Measurements from ENCODE around the gene SNTG2. TPM values are rescaled to one million over a fixed set of nuclear protein-coding genes. Genes with fewer than 3 reads are reported as not detected.
A peak's percentile ranks its signal among the peaks of the same experiment; 100 is the strongest.

SNTG2 gene
- total and polyA plus RNA-seq, 2 experiments from 2014 or later = 0.66 to 1.0 TPM

DNA sequence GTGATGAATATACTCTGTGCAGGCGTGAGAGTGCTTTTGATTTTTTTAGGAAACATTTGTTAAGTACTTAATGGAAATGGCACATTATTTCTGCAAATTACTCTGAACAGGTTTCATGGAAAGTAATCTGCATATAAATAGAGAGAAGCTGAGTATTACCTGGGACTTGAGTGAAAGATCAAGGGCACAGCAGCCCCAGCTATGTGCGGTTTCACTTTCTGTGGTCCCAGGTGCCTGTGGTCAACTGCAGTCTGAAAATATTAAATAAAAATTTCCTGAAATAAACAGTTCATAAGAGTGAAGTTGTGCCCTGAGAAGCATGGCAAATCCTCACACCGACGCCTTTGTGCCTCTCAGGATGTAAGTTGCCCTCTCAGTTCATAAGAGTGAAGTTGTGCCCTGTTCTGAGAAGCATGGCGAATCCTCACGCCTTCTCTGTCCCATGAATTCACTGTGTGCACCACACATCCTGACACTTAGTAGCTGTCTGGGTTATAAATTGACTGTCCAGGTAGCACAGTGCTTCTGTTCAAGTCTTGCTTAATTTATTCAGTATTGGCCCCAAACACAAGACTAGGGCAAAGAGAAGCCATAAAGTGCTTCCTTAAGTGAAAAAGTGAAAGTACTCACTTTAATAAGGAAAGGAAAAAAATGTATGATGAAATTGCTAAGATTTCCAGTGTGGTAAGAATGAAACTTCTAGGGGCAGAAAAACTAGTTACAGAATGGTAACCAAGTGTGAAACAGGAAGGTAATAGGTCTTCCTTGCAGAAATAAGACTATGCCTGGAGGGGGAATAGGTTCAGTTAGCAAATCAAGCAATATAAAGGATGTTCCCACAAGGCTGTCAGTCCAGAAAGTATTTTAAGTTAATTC, 4.3 kb upstream of the SNTG2 start:
- Histone ChIP-seq H3K4me1 (ENCODE audit: low read depth) (no peaks in the 10 kb centered on the region), H3K27me3 (peaks cover 56% of the 10 kb centered on the region), H3K9me3 (ENCODE audit: low read depth) (no peaks in the 10 kb centered on the region), H3K27ac (no peak overlapping the region), H3K36me3 (no peaks in the 10 kb centered on the region), H3K4me3 (no peak overlapping the region)
- TF ChIP-seq, protein P1, sequence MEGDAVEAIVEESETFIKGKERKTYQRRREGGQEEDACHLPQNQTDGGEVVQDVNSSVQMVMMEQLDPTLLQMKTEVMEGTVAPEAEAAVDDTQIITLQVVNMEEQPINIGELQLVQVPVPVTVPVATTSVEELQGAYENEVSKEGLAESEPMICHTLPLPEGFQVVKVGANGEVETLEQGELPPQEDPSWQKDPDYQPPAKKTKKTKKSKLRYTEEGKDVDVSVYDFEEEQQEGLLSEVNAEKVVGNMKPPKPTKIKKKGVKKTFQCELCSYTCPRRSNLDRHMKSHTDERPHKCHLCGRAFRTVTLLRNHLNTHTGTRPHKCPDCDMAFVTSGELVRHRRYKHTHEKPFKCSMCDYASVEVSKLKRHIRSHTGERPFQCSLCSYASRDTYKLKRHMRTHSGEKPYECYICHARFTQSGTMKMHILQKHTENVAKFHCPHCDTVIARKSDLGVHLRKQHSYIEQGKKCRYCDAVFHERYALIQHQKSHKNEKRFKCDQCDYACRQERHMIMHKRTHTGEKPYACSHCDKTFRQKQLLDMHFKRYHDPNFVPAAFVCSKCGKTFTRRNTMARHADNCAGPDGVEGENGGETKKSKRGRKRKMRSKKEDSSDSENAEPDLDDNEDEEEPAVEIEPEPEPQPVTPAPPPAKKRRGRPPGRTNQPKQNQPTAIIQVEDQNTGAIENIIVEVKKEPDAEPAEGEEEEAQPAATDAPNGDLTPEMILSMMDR (IDR thresholded peaks at IDR 0.05; ENCODE audit: low read depth, low read length) = no peak
- DNase-seq (ENCODE audit: low read depth in 1 of 2, low spot score in 1 of 2) = no peak

DNA sequence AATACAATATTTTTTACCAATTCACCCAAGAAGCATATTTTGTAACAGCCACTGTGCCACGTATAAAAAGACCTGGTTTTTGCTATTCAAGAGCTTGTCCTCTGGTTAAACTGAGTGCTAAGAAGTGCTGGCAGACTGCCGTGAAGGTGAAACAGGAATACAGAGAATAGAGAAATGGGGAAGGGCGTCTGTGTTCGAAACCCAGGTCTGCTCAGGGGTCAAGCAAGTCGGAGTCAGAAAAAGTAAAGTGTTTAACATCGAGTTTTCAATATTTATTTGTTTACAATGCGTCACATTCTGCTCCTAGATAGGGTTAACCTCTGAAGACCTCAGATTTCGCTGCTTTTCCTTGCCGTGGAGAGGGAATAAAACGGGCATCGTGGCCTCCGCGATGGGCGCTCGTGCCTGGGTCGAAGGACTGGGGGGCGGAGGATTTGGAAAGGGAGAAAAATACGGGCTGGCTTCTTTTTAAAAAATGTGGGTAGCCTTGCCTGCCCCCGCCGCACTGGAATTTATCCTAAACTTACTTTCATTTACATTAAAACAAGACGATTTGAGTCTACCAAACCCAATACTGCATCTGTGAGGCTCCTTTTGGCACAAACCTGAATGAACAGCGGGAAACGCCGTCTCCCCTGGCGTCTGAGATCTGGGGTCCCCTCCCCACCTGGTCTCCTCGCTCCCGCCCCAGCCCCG, 1.1 kb upstream of the SNTG2 start:
- no peak for DNase-seq (ENCODE audit: low read depth in 1 of 2, low spot score in 1 of 2)
- no peak overlapping the region for H3K27ac ChIP-seq
- H3K9me3 ChIP-seq (ENCODE audit: low read depth) = no peaks in the 10 kb centered on the region
- H3K36me3 ChIP-seq = no peaks in the 10 kb centered on the region
- peaks cover 87% of the 10 kb centered on the region for H3K27me3 ChIP-seq
- TF ChIP-seq, protein P1 (IDR thresholded peaks at IDR 0.05; ENCODE audit: low read depth, low read length) = no peak
- no peaks in the 10 kb centered on the region for H3K4me1 ChIP-seq (ENCODE audit: low read depth)
- H3K4me3 ChIP-seq = peak overlapping the region; percentile 66

GRCh38 chr2:951224-952006, 766 bp downstream of the SNTG2 start:
- peak overlapping the region; percentile 66 for H3K4me3 ChIP-seq
- no peaks in the 10 kb centered on the region for H3K9me3 ChIP-seq (ENCODE audit: low read depth)
- TF ChIP-seq, protein P1 (IDR thresholded peaks at IDR 0.05; ENCODE audit: low read depth, low read length) = no peak
- peaks cover 78% of the 10 kb centered on the region for H3K27me3 ChIP-seq
- no peak overlapping the region for H3K27ac ChIP-seq
- no peaks in the 10 kb centered on the region for H3K4me1 ChIP-seq (ENCODE audit: low read depth)
- H3K36me3 ChIP-seq = no peaks in the 10 kb centered on the region
- DNase-seq (ENCODE audit: low read depth in 1 of 2, low spot score in 1 of 2) = peak in 1 of 2 donors; percentile 24

DNA sequence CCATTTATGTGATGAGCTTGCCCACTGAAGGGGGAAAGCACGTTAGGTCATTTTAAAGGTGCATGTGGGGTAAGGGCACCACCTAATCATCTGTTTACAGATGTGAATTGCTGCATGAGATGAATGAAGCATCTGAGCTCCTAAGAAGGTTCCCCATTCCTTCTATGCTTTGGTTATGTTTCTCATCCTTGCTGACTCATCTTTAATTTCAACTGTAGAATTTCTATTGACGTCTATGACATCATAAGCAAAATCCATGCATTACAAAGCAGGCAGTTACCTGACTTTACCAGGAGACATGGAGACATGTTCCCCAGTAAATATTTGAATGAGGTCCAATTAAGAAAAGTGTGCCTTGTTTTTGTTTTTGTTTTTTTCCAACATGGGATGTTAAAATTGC, 2.8 kb downstream of the SNTG2 start:
- no peak overlapping the region for H3K4me3 ChIP-seq
- DNase-seq (ENCODE audit: low read depth in 1 of 2, low spot score in 1 of 2) = no peak
- no peak overlapping the region for H3K27ac ChIP-seq
- H3K27me3 ChIP-seq = peaks cover 59% of the 10 kb centered on the region
- peaks cover 7% of the 10 kb centered on the region for H3K4me1 ChIP-seq (ENCODE audit: low read depth)
- TF ChIP-seq, protein P1 (IDR thresholded peaks at IDR 0.05; ENCODE audit: low read depth, low read length) = no peak
- no peaks in the 10 kb centered on the region for H3K36me3 ChIP-seq
- H3K9me3 ChIP-seq (ENCODE audit: low read depth) = no peaks in the 10 kb centered on the region

DNA sequence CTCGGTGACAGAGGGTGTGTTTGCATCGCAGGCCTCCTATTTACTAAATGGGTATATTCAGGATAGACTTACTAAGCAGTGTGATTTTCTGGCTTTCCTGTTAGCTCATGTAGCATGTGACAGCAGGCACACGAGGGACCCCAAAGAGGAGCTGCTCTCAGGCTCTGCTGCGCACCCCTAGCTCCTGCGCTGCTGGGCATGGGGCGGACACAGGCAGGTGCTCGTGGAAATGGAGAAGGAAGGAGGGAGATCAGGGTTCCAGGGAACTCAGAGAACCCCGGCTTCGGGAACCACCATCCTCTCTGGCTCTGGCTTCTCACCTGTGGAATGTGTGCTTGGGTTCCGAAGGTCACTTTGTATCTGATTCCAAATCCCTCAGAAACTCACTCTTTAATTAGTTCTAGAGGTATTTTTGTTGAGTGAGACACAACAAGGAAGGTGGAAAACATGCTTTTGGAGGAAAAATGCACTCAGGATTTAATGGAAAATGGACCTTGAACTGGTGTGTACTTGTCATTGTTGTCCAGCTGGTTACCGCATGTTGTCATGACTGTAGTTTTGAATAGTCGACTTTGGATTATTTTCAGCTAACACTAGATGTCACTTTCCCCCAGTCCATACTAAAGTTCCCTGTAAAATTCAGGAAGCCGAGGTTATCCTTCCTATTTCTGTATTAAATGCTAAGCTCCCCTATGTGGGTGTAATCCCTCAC, 3.5 kb downstream of the SNTG2 start:
- no peak overlapping the region for H3K4me3 ChIP-seq
- H3K9me3 ChIP-seq (ENCODE audit: low read depth) = no peaks in the 10 kb centered on the region
- H3K4me1 ChIP-seq (ENCODE audit: low read depth) = peaks cover 7% of the 10 kb centered on the region
- H3K27me3 ChIP-seq = peaks cover 52% of the 10 kb centered on the region
- peak; percentile 28 to 39 for DNase-seq (ENCODE audit: low read depth in 1 of 2, low spot score in 1 of 2)
- TF ChIP-seq, protein P1 (IDR thresholded peaks at IDR 0.05; ENCODE audit: low read depth, low read length) = peak; percentile 24
- no peak overlapping the region for H3K27ac ChIP-seq
- no peaks in the 10 kb centered on the region for H3K36me3 ChIP-seq

All from cardiac muscle cell (in vitro differentiated cells and primary cell).